ENCODE results near the gene FAM13C.

FAM13C gene

DNA sequence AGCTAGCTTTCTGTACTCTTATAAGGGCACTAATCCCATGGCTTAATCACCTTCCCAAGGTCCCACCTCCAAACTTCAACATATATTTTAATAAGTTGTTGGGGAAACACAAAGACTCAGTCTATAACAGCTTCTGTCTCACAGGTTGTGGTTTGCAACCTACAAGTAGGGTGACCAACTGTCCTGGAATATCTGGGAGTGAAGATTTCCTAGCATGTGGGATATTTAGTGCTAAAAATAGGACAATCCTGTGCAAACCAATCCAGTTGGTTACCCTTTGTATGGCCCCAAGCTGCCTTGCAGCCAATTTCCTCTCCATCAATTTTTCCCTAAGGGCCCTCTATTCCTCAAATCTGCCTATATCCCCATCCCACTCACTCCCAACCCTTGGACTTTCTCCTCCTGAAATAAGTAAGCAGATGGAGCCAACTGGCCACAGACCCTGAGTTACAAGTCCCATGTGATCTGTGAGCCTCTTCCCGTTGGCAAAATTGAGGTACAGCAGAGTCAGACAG, 82.3 kb downstream of the FAM13C start:
- ATAC-seq, result no peak
- TF ChIP-seq BACH2 (CRISPR knock-in tag; IDR thresholded peaks at IDR 0.05; ENCODE audit: borderline replicate concordance) (no peak), PPARA (CRISPR knock-in tag; IDR thresholded peaks at IDR 0.05; ENCODE audit: borderline replicate concordance) (no peak), ZC3H10 (CRISPR knock-in tag; IDR thresholded peaks at IDR 0.05) (no peak), SNAI2 (CRISPR knock-in tag; IDR thresholded peaks at IDR 0.05) (no peak), ZNF8 (CRISPR knock-in tag; IDR thresholded peaks at IDR 0.05) (no peak), ZFP3 (CRISPR knock-in tag; IDR thresholded peaks at IDR 0.05) (no peak), ESRRG (CRISPR knock-in tag; IDR thresholded peaks at IDR 0.05) (no peak), OSR1 (CRISPR knock-in tag; IDR thresholded peaks at IDR 0.05) (no peak), ARNTL (CRISPR knock-in tag; IDR thresholded peaks at IDR 0.05; ENCODE audit: borderline replicate concordance, low read depth) (no peak), GLIS3 (CRISPR knock-in tag; IDR thresholded peaks at IDR 0.05) (no peak), TOX (CRISPR knock-in tag; IDR thresholded peaks at IDR 0.05; ENCODE audit: borderline replicate concordance) (no peak), CSDC2 (CRISPR knock-in tag; IDR thresholded peaks at IDR 0.05) (no peak)
- TF ChIP-seq, protein P1, sequence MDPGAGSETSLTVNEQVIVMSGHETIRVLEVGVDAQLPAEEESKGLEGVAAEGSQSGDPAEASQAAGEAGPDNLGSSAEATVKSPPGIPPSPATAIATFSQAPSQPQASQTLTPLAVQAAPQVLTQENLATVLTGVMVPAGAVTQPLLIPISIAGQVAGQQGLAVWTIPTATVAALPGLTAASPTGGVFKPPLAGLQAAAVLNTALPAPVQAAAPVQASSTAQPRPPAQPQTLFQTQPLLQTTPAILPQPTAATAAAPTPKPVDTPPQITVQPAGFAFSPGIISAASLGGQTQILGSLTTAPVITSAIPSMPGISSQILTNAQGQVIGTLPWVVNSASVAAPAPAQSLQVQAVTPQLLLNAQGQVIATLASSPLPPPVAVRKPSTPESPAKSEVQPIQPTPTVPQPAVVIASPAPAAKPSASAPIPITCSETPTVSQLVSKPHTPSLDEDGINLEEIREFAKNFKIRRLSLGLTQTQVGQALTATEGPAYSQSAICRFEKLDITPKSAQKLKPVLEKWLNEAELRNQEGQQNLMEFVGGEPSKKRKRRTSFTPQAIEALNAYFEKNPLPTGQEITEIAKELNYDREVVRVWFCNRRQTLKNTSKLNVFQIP (CRISPR knock-in tag; IDR thresholded peaks at IDR 0.05; ENCODE audit: borderline replicate concordance, low read depth), result no peak
- TF ChIP-seq, protein P2, sequence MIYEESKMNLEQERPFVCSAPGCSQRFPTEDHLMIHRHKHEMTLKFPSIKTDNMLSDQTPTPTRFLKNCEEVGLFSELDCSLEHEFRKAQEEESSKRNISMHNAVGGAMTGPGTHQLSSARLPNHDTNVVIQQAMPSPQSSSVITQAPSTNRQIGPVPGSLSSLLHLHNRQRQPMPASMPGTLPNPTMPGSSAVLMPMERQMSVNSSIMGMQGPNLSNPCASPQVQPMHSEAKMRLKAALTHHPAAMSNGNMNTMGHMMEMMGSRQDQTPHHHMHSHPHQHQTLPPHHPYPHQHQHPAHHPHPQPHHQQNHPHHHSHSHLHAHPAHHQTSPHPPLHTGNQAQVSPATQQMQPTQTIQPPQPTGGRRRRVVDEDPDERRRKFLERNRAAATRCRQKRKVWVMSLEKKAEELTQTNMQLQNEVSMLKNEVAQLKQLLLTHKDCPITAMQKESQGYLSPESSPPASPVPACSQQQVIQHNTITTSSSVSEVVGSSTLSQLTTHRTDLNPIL (CRISPR knock-in tag; IDR thresholded peaks at IDR 0.05; ENCODE audit: low read depth), result no peak
- TF ChIP-seq, protein P3, sequence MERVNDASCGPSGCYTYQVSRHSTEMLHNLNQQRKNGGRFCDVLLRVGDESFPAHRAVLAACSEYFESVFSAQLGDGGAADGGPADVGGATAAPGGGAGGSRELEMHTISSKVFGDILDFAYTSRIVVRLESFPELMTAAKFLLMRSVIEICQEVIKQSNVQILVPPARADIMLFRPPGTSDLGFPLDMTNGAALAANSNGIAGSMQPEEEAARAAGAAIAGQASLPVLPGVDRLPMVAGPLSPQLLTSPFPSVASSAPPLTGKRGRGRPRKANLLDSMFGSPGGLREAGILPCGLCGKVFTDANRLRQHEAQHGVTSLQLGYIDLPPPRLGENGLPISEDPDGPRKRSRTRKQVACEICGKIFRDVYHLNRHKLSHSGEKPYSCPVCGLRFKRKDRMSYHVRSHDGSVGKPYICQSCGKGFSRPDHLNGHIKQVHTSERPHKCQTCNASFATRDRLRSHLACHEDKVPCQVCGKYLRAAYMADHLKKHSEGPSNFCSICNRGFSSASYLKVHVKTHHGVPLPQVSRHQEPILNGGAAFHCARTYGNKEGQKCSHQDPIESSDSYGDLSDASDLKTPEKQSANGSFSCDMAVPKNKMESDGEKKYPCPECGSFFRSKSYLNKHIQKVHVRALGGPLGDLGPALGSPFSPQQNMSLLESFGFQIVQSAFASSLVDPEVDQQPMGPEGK (CRISPR knock-in tag; IDR thresholded peaks at IDR 0.05; ENCODE audit: borderline replicate concordance), result no peak

DNA sequence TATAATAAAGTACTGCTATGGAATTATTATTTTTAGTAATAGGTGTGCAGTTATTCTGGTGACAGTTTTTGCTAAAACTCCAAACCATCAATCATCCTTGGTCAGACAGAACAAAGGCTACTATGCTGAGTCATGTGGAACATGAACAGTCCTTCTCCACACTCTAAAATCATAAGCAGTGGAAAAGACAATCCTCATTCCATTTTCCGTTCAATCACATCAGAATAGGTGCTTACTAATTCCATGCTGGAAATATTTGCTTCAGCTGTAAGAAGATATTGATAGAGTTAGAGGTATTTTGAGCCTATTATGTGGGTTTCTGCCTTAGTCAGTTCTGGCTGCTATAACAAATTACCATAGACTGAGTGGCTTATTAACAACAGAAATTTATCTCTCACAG, 82.9 kb downstream of the FAM13C start:
- TF ChIP-seq, protein P4, sequence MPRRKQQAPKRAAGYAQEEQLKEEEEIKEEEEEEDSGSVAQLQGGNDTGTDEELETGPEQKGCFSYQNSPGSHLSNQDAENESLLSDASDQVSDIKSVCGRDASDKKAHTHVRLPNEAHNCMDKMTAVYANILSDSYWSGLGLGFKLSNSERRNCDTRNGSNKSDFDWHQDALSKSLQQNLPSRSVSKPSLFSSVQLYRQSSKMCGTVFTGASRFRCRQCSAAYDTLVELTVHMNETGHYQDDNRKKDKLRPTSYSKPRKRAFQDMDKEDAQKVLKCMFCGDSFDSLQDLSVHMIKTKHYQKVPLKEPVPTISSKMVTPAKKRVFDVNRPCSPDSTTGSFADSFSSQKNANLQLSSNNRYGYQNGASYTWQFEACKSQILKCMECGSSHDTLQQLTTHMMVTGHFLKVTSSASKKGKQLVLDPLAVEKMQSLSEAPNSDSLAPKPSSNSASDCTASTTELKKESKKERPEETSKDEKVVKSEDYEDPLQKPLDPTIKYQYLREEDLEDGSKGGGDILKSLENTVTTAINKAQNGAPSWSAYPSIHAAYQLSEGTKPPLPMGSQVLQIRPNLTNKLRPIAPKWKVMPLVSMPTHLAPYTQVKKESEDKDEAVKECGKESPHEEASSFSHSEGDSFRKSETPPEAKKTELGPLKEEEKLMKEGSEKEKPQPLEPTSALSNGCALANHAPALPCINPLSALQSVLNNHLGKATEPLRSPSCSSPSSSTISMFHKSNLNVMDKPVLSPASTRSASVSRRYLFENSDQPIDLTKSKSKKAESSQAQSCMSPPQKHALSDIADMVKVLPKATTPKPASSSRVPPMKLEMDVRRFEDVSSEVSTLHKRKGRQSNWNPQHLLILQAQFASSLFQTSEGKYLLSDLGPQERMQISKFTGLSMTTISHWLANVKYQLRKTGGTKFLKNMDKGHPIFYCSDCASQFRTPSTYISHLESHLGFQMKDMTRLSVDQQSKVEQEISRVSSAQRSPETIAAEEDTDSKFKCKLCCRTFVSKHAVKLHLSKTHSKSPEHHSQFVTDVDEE (CRISPR knock-in tag; IDR thresholded peaks at IDR 0.05), result no peak
- TF ChIP-seq ISL1 (CRISPR knock-in tag; IDR thresholded peaks at IDR 0.05) (no peak), ZNF565 (CRISPR knock-in tag; conservative IDR thresholded peaks at IDR 0.05; ENCODE audit: low read depth) (no peak)
- TF ChIP-seq, protein P3 (CRISPR knock-in tag; IDR thresholded peaks at IDR 0.05; ENCODE audit: borderline replicate concordance), result no peak
- no peak for ATAC-seq

DNA sequence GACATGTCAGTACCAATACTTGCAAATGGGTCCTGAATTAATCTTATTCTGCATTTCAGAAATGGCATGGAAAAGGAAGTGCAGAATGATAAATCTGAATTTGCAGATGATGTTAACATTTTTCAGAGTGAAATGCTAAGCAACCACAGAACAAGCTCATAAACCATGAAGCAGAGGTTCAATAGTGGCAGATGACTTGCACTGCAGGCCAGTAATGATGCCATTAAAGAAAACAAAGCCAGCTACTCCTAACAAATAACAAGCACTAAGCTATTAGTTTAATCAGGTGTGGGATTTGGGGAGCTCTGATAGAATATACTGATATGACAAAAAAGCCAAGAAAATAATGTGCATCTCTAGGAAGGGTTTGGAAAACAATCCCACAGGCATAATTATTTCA, 85.4 kb downstream of the FAM13C start:
- ATAC-seq, result no peak
- TF ChIP-seq, protein P2 (CRISPR knock-in tag; IDR thresholded peaks at IDR 0.05; ENCODE audit: low read depth), result no peak
- TF ChIP-seq ZFP30 (CRISPR knock-in tag; IDR thresholded peaks at IDR 0.05), result no peak
- TF ChIP-seq, protein P1 (CRISPR knock-in tag; IDR thresholded peaks at IDR 0.05; ENCODE audit: borderline replicate concordance, low read depth), result no peak
- TF ChIP-seq RARB (CRISPR knock-in tag; IDR thresholded peaks at IDR 0.05), result no peak
- no peak for TF ChIP-seq ZFP3 (CRISPR knock-in tag; IDR thresholded peaks at IDR 0.05)
- TF ChIP-seq, protein P4 (CRISPR knock-in tag; IDR thresholded peaks at IDR 0.05), result no peak
- TF ChIP-seq CSDC2 (CRISPR knock-in tag; IDR thresholded peaks at IDR 0.05), result no peak
- no peak for TF ChIP-seq GLIS3 (CRISPR knock-in tag; IDR thresholded peaks at IDR 0.05)
- no peak for TF ChIP-seq SNAI2 (CRISPR knock-in tag; IDR thresholded peaks at IDR 0.05)
- no peak for TF ChIP-seq ISL1 (CRISPR knock-in tag; IDR thresholded peaks at IDR 0.05)
- no peak for TF ChIP-seq ZNF565 (CRISPR knock-in tag; conservative IDR thresholded peaks at IDR 0.05; ENCODE audit: low read depth)
- no peak for TF ChIP-seq OSR1 (CRISPR knock-in tag; IDR thresholded peaks at IDR 0.05)
- TF ChIP-seq PPARA (CRISPR knock-in tag; IDR thresholded peaks at IDR 0.05; ENCODE audit: borderline replicate concordance), result no peak
- no peak for TF ChIP-seq TOX (CRISPR knock-in tag; IDR thresholded peaks at IDR 0.05; ENCODE audit: borderline replicate concordance)
